HEK293 (cell line): ENCODE results near the gene PREX1.

Experiments
- CTCF ChIA-PET: fragments of 350-600 bp; formaldehyde crosslinking; extraction: SDS; loops from one replicate; lab custom pipeline; 2021; ENCODE audit warnings: antibody characterized with exemption; lab: Yijun Ruan, JAX
- POLR2A ChIA-PET: fragments of 300-600 bp; formaldehyde crosslinking; extraction: SDS; loops from one replicate; lab custom pipeline; 2020; ENCODE audit warnings: antibody characterized with exemption, inconsistent platforms; lab: Yijun Ruan, JAX
- H3K27ac ChIP-seq: fragments of 200-500 bp; sonication (Bioruptor generic); 2 replicates; pipeline ENCODE4 v1.5.1; 2014; ENCODE audit warnings: low read depth, low read length, control low read depth, inconsistent platforms; ENCODE audit errors: extremely low read depth
- H3K36me3 ChIP-seq, 2 experiments: fragments of 200-500 bp in 1 of 2; sonication (Bioruptor generic) in 1 of 2; 1 replicate in 1 of 2; 2 replicates in 1 of 2; pipeline ENCODE4 v1.5.1; 2014 to 2017; ENCODE audit warnings: inconsistent platforms in 2 of 2, low read length in 2 of 2; ENCODE audit not compliant: control insufficient read depth in 2 of 2, insufficient read depth in 1 of 2
- H3K4me1 ChIP-seq: fragments of 200-500 bp; sonication (Bioruptor generic); 2 replicates; pipeline ENCODE4 v1.5.1; 2014; ENCODE audit warnings: mild to moderate bottlenecking, low read length, inconsistent platforms; ENCODE audit not compliant: control insufficient read depth, insufficient read depth
- H3K4me3 ChIP-seq: 2 replicates; pipeline ENCODE4 v1.5.1; 2011; ENCODE audit warnings: low read depth, mild to moderate bottlenecking, control low read depth, low read length, moderate library complexity
- H3K9me3 ChIP-seq: fragments of 200-500 bp; sonication (Bioruptor generic); 2 replicates; pipeline ENCODE4 v1.5.1; 2014; ENCODE audit warnings: low read depth, low read length, inconsistent platforms; ENCODE audit not compliant: control insufficient read depth, insufficient read depth
- EGR2 ChIP-seq: fragments of 450-650 bp; formaldehyde crosslinking; IDR thresholded peaks from 2 replicates; pipeline ENCODE4 v1.5.1; 2016; ENCODE audit warnings: low read depth, missing biosample characterization, missing genetic modification characterization
- GLIS1 ChIP-seq: fragments of 450-650 bp; formaldehyde crosslinking; IDR thresholded peaks from 2 replicates; pipeline ENCODE4 v1.5.1; 2016; ENCODE audit warnings: missing biosample characterization, missing genetic modification characterization
- RBAK ChIP-seq: fragments of 450-650 bp; formaldehyde crosslinking; IDR thresholded peaks from 2 replicates; pipeline ENCODE4 v1.5.1; 2016; ENCODE audit warnings: missing biosample characterization, missing genetic modification characterization
- SP3 ChIP-seq: fragments of 450-650 bp; formaldehyde crosslinking; IDR thresholded peaks from 2 replicates; pipeline ENCODE4 v1.5.1; 2016; ENCODE audit warnings: missing biosample characterization, missing genetic modification characterization
- WT1 ChIP-seq: fragments of 450-650 bp; formaldehyde crosslinking; IDR thresholded peaks from 2 replicates; pipeline ENCODE4 v1.5.1; 2016; ENCODE audit warnings: missing biosample characterization, missing genetic modification characterization
- ZFHX2 ChIP-seq: fragments of 450-650 bp; formaldehyde crosslinking; conservative IDR thresholded peaks from 2 replicates; pipeline ENCODE4 v1.5.1; 2016; ENCODE audit warnings: missing biosample characterization, missing genetic modification characterization
- ZFP37 ChIP-seq: fragments of 450-650 bp; formaldehyde crosslinking; IDR thresholded peaks from 2 replicates; pipeline ENCODE4 v1.5.1; 2016; ENCODE audit warnings: missing biosample characterization, missing genetic modification characterization
- ZFP69B ChIP-seq: fragments of 450-650 bp; formaldehyde crosslinking; IDR thresholded peaks from 2 replicates; pipeline ENCODE4 v1.5.1; 2016; ENCODE audit warnings: missing biosample characterization, missing genetic modification characterization
- ZNF112 ChIP-seq: fragments of 450-650 bp; formaldehyde crosslinking; IDR thresholded peaks from 2 replicates; pipeline ENCODE4 v1.5.0; 2017; ENCODE audit warnings: missing biosample characterization, missing genetic modification characterization
- ZNF146 ChIP-seq: fragments of 450-650 bp; formaldehyde crosslinking; IDR thresholded peaks from 2 replicates; pipeline ENCODE4 v1.5.1; 2016; ENCODE audit warnings: missing biosample characterization, missing genetic modification characterization
- ZNF341 ChIP-seq: fragments of 450-650 bp; formaldehyde crosslinking; IDR thresholded peaks from 2 replicates; pipeline ENCODE4; 2016; ENCODE audit warnings: low read depth, missing biosample characterization, missing genetic modification characterization
- ZNF350 ChIP-seq: fragments of 450-650 bp; formaldehyde crosslinking; IDR thresholded peaks from 2 replicates; pipeline ENCODE4 v1.5.0; 2017; ENCODE audit warnings: missing biosample characterization, mild to moderate bottlenecking, missing genetic modification characterization
- ZNF514 ChIP-seq: fragments of 450-650 bp; formaldehyde crosslinking; IDR thresholded peaks from 2 replicates; pipeline ENCODE4 v1.5.1; 2016; ENCODE audit warnings: missing biosample characterization, missing genetic modification characterization
- ZNF521 ChIP-seq: fragments of 450-650 bp; formaldehyde crosslinking; IDR thresholded peaks from 2 replicates; pipeline ENCODE4 v1.5.1; 2017; ENCODE audit warnings: missing biosample characterization, mild to moderate bottlenecking, missing genetic modification characterization
- ZNF544 ChIP-seq: fragments of 450-650 bp; formaldehyde crosslinking; IDR thresholded peaks from 2 replicates; pipeline ENCODE4 v1.5.0; 2017; ENCODE audit warnings: missing biosample characterization, missing genetic modification characterization
- ZNF548 ChIP-seq: fragments of 450-650 bp; formaldehyde crosslinking; IDR thresholded peaks from 2 replicates; pipeline ENCODE4 v1.5.1; 2016; ENCODE audit warnings: missing biosample characterization, missing genetic modification characterization
- ZNF610 ChIP-seq: fragments of 450-650 bp; formaldehyde crosslinking; IDR thresholded peaks from 2 replicates; pipeline ENCODE4 v1.5.1; 2016; ENCODE audit warnings: missing biosample characterization, missing genetic modification characterization, borderline replicate concordance
- ZNF701 ChIP-seq: fragments of 450-650 bp; formaldehyde crosslinking; IDR thresholded peaks from 2 replicates; pipeline ENCODE4 v1.5.1; 2016; ENCODE audit warnings: missing biosample characterization, missing genetic modification characterization
- ZNF830 ChIP-seq: fragments of 450-650 bp; IDR thresholded peaks from 2 replicates; pipeline ENCODE4 v1.5.0; 2018; ENCODE audit warnings: missing biosample characterization, missing genetic modification characterization, low read depth, mild to moderate bottlenecking, moderate library complexity
- TF ChIP-seq, protein P1 (sequence below): fragments of 450-650 bp; formaldehyde crosslinking; IDR thresholded peaks from 2 replicates; pipeline ENCODE4 v1.5.1; 2016; ENCODE audit warnings: missing biosample characterization, missing genetic modification characterization
- TF ChIP-seq, protein P2 (sequence below): fragments of 450-650 bp; IDR thresholded peaks from 2 replicates; pipeline ENCODE4 v1.5.1; 2018; ENCODE audit warnings: missing biosample characterization, missing genetic modification characterization
- TF ChIP-seq, protein P3 (sequence below): fragments of 450-650 bp; formaldehyde crosslinking; IDR thresholded peaks from 2 replicates; pipeline ENCODE4; 2016; ENCODE audit warnings: missing biosample characterization, missing genetic modification characterization
- TF ChIP-seq, protein P4 (sequence below): fragments of 450-650 bp; IDR thresholded peaks from 2 replicates; pipeline ENCODE4 v1.5.1; 2018; ENCODE audit warnings: missing biosample characterization, mild to moderate bottlenecking, missing genetic modification characterization

Gene PREX1

DNA sequence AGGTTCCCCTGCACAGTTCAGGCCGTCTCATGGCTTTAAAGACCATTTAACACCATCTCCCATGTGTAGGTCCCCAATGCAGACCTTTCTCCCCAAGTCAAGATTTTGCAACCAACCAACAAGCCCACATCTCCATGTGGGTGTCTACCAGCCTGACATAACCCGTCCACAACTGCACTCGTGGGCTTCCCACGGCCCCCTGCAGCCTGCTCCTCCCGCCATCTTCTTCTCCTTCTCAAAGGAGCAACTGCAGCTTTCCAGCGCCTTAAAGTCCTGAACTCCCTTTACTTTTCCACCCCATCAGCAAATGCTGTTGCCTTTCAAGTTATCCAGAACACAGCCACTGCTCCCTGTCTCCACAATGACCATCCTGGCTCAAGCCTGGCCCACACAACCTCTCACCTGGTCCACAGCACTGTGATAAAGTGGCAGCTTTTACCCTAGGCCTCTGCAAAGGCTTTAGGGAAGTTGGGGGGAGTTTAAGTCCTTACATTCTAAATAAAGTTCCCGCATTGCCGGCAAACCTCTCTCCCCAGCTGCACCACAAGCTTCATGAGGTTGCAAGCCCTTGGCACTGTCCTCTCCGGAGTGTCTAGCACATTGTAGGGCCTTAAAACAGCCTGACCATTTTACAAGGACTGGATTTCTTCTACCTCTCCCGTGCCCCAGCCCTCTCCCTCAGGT is 140.5 kb downstream of the PREX1 start:
- POLR2A ChIA-PET: no interaction called here
- H3K36me3 ChIP-seq: no peaks in the 10 kb centered on the region
- TF ChIP-seq ZNF146 (tag by site-specific recombination) (no peak), ZNF350 (tag by site-specific recombination) (no peak), ZNF521 (tag by site-specific recombination) (no peak), EGR2 (tag by site-specific recombination) (peak; percentile 82), RBAK (tag by site-specific recombination) (no peak), WT1 (tag by site-specific recombination) (no peak), ZNF548 (tag by site-specific recombination) (no peak), ZFHX2 (tag by site-specific recombination) (peak; percentile 83)
- TF ChIP-seq, protein P1, sequence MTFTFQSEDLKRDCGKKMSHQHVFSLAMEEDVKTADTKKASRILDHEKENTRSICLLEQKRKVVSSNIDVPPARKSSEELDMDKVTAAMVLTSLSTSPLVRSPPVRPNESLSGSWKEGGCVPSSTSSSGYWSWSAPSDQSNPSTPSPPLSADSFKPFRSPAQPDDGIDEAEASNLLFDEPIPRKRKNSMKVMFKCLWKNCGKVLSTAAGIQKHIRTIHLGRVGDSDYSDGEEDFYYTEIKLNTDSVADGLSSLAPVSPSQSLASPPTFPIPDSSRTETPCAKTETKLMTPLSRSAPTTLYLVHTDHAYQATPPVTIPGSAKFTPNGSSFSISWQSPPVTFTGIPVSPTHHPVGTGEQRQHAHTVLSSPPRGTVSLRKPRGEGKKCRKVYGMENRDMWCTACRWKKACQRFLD (tag by site-specific recombination): no peak
- TF ChIP-seq, protein P2, sequence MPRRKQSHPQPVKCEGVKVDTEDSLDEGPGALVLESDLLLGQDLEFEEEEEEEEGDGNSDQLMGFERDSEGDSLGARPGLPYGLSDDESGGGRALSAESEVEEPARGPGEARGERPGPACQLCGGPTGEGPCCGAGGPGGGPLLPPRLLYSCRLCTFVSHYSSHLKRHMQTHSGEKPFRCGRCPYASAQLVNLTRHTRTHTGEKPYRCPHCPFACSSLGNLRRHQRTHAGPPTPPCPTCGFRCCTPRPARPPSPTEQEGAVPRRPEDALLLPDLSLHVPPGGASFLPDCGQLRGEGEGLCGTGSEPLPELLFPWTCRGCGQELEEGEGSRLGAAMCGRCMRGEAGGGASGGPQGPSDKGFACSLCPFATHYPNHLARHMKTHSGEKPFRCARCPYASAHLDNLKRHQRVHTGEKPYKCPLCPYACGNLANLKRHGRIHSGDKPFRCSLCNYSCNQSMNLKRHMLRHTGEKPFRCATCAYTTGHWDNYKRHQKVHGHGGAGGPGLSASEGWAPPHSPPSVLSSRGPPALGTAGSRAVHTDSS (tag by site-specific recombination): no peak
- TF ChIP-seq, protein P3, sequence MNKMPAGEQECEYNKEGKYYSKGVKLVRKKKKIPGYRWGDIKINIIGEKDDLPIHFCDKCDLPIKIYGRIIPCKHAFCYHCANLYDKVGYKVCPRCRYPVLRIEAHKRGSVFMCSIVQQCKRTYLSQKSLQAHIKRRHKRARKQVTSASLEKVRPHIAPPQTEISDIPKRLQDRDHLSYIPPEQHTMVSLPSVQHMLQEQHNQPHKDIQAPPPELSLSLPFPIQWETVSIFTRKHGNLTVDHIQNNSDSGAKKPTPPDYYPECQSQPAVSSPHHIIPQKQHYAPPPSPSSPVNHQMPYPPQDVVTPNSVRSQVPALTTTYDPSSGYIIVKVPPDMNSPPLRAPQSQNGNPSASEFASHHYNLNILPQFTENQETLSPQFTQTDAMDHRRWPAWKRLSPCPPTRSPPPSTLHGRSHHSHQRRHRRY (tag by site-specific recombination): no peak
- TF ChIP-seq, all 188 proteins: peak for 2
- no peak overlapping the region for H3K4me3 ChIP-seq
- no peaks in the 10 kb centered on the region for H3K9me3 ChIP-seq
- H3K27ac ChIP-seq: no peak overlapping the region
- peaks cover 11% of the 10 kb centered on the region for H3K4me1 ChIP-seq
- CTCF ChIA-PET: no interaction called here

DNA sequence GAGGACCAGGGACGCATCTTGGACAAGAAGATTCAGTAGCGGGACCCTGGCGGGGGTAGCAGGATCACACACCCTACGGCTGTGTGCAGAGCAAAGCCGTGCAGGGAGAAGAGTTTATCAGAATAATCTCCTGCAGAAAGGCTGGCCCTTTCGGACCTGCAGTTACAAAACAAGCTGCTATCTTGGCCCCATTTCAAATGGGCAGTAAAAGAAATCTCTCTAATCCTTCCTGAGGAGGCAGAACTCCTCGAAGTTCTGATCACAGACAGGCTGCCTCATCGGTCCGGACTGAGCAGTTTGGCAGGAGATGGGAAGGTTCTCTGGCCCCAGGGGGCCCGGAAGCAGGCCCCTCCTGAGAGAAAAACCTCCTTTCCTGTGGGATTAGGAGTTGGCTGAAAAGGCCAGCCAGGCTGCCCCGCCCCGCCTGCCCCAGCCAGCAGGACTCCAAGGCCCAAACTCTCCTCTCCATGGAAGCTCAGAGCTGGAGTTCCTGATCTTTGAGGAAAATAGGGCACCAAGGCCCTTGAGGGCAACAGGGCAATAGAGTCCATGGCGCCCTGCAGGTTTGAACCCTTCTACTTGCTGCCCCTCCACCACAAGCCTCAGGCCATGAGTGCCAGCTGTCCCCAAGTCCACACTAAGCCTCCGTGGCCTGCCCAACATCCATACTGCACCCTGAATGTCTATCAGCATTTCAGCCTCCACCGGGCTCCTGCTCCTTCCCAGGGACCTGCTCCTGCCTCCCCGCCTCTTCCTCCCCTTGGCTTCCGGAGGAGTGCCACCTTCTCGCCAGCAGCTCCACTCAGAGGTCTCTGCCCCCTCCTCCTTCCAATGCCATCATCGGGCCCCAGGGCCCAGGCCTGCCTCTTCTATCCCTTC is 141.3 kb downstream of the PREX1 start:
- H3K4me3 ChIP-seq: no peak overlapping the region
- H3K27ac ChIP-seq: no peak overlapping the region
- H3K9me3 ChIP-seq: no peaks in the 10 kb centered on the region
- peak; percentile 88 for TF ChIP-seq GLIS1
- no peak for TF ChIP-seq ZNF341 (tag by site-specific recombination)
- no peaks in the 10 kb centered on the region for H3K36me3 ChIP-seq
- ChIA-PET POLR2A (interaction anchor here (1.0 kb wide), 1 partner anchor 11 kb away, joined by 3 read pairs; no protein-coding TSS in a partner anchor), CTCF (no interaction called here)
- H3K4me1 ChIP-seq: peaks cover 12% of the 10 kb centered on the region

DNA sequence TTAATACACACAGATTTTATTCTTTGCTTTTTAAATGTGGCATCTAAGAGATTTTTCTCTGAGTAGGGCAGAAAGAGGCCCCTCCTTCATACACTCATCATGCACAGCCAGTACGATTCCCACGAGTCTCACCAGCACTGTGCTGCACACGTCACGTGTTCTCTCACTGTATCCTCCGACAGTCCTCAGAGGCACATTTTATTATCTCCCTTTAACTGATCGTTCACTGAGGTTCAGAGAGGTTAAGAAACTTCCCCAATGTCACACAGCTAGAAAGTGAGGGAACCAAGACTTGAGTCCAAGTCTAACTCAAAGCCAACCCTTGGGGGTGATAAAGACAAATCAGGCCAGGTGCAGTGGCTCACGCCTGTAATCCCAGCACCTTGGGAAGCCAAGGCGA is 142.5 kb downstream of the PREX1 start:
- Histone ChIP-seq H3K36me3 (no peaks in the 10 kb centered on the region), H3K4me1 (peaks cover 12% of the 10 kb centered on the region), H3K27ac (no peak overlapping the region), H3K4me3 (no peak overlapping the region), H3K9me3 (no peaks in the 10 kb centered on the region)
- ChIA-PET POLR2A (no interaction called here), CTCF (interaction anchor here (0.6 to 4.1 kb wide), 3 partner anchors 13 to 32 kb away, joined by 4 to 21 read pairs (median 12); no protein-coding TSS in a partner anchor)
- TF ChIP-seq ZNF701 (tag by site-specific recombination) (no peak), ZNF610 (tag by site-specific recombination) (no peak), ZFP69B (tag by site-specific recombination) (no peak), ZNF514 (tag by site-specific recombination) (no peak), SP3 (tag by site-specific recombination) (no peak), ZFP37 (tag by site-specific recombination) (no peak), ZNF112 (no peak), ZNF830 (tag by site-specific recombination) (no peak), ZNF544 (tag by site-specific recombination) (no peak)
- TF ChIP-seq, protein P4, sequence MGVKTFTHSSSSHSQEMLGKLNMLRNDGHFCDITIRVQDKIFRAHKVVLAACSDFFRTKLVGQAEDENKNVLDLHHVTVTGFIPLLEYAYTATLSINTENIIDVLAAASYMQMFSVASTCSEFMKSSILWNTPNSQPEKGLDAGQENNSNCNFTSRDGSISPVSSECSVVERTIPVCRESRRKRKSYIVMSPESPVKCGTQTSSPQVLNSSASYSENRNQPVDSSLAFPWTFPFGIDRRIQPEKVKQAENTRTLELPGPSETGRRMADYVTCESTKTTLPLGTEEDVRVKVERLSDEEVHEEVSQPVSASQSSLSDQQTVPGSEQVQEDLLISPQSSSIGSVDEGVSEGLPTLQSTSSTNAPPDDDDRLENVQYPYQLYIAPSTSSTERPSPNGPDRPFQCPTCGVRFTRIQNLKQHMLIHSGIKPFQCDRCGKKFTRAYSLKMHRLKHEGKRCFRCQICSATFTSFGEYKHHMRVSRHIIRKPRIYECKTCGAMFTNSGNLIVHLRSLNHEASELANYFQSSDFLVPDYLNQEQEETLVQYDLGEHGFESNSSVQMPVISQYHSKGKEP (tag by site-specific recombination): no peak
